ENCODE data around the gene BCL7C.
"Not testable (repeated sequence)": the region's sequence is repeated elsewhere in the genome, so short reads cannot be mapped to it uniquely, and the experiment has no call there.

BCL7C gene

GRCh38 chr16:30875871-30876801, 17.7 kb downstream of the BCL7C start:
- Histone ChIP-seq H3K27ac (ENCODE audit: low read length) (peak overlapping the region; percentile 96), H3K4me1 (ENCODE audit: control insufficient read depth in 1 of 2, insufficient read depth in 2 of 2, low read length in 2 of 2) (peaks cover 11 to 25% of the 10 kb centered on the region in 2 donors), H3K4me3 (ENCODE audit: low read depth in 1 of 2, low read length in 2 of 2) (peak overlapping the region; percentile 91 to 98), H3K9me3 (ENCODE audit: control insufficient read depth in 1 of 2, low read length in 2 of 2) (no peaks in the 10 kb centered on the region), H3K36me3 (ENCODE audit: control insufficient read depth in 1 of 2, insufficient read depth in 2 of 2, low read length in 2 of 2) (peaks cover 7 to 10% of the 10 kb centered on the region in 2 donors), H3K27me3 (ENCODE audit: low read depth, low read length) (no peaks in the 10 kb centered on the region)

GRCh38 chr16:30874821-30875717, 18.8 kb downstream of the BCL7C start:
- Histone ChIP-seq H3K36me3 (ENCODE audit: control insufficient read depth in 1 of 2, insufficient read depth in 2 of 2, low read length in 2 of 2) (peaks cover 7 to 9% of the 10 kb centered on the region in 2 donors), H3K27ac (ENCODE audit: low read length) (peak overlapping the region; percentile 96), H3K4me1 (ENCODE audit: control insufficient read depth in 1 of 2, insufficient read depth in 2 of 2, low read length in 2 of 2) (peaks cover 11 to 25% of the 10 kb centered on the region in 2 donors), H3K27me3 (ENCODE audit: low read depth, low read length) (no peaks in the 10 kb centered on the region), H3K9me3 (ENCODE audit: control insufficient read depth in 1 of 2, low read length in 2 of 2) (no peaks in the 10 kb centered on the region), H3K4me3 (ENCODE audit: low read depth in 1 of 2, low read length in 2 of 2) (peak overlapping the region; percentile 91 to 98)

GRCh38 chr16:30874244-30874820, 19.5 kb downstream of the BCL7C start:
- Histone ChIP-seq H3K27me3 (ENCODE audit: low read depth, low read length) (no peaks in the 10 kb centered on the region), H3K27ac (ENCODE audit: low read length) (peak overlapping the region; percentile 83), H3K4me3 (ENCODE audit: low read depth in 1 of 2, low read length in 2 of 2) (peak overlapping the region; percentile 91 to 98), H3K36me3 (ENCODE audit: control insufficient read depth in 1 of 2, insufficient read depth in 2 of 2, low read length in 2 of 2) (peaks cover 6 to 7% of the 10 kb centered on the region in 2 donors), H3K9me3 (ENCODE audit: control insufficient read depth in 1 of 2, low read length in 2 of 2) (no peaks in the 10 kb centered on the region), H3K4me1 (ENCODE audit: control insufficient read depth in 1 of 2, insufficient read depth in 2 of 2, low read length in 2 of 2) (peaks cover 11 to 25% of the 10 kb centered on the region in 2 donors)

- H3K4me1 ChIP-seq (ENCODE audit: control insufficient read depth in 1 of 2, insufficient read depth in 2 of 2, low read length in 2 of 2): peaks cover under 1 to 12% of the 10 kb centered on the region in 2 donors
- no peak overlapping the region for H3K4me3 ChIP-seq (ENCODE audit: low read depth in 1 of 2, low read length in 2 of 2)
- H3K36me3 ChIP-seq (ENCODE audit: control insufficient read depth in 1 of 2, insufficient read depth in 2 of 2, low read length in 2 of 2): no peaks in the 10 kb centered on the region
- no peak overlapping the region for H3K27ac ChIP-seq (ENCODE audit: low read length)
- H3K9me3 ChIP-seq (ENCODE audit: control insufficient read depth in 1 of 2, low read length in 2 of 2): no peaks in the 10 kb centered on the region
- H3K27me3 ChIP-seq (ENCODE audit: low read depth, low read length): no peaks in the 10 kb centered on the region
These were observed 23.0 kb downstream of the BCL7C start for GRCh38 chr16:30870904-30871303.

- H3K4me3 ChIP-seq (ENCODE audit: low read depth in 1 of 2, low read length in 2 of 2): no peak overlapping the region
- H3K27me3 ChIP-seq (ENCODE audit: low read depth, low read length): no peaks in the 10 kb centered on the region
- H3K36me3 ChIP-seq (ENCODE audit: control insufficient read depth in 1 of 2, insufficient read depth in 2 of 2, low read length in 2 of 2): no peaks in the 10 kb centered on the region
- H3K27ac ChIP-seq (ENCODE audit: low read length): no peak overlapping the region
- H3K9me3 ChIP-seq (ENCODE audit: control insufficient read depth in 1 of 2, low read length in 2 of 2): no peaks in the 10 kb centered on the region
- H3K4me1 ChIP-seq (ENCODE audit: control insufficient read depth in 1 of 2, insufficient read depth in 2 of 2, low read length in 2 of 2): no peaks in the 10 kb centered on the region
These were observed 26.1 kb downstream of the BCL7C start for GRCh38 chr16:30867747-30868146.

GRCh38 chr16:30866031-30866430, 27.8 kb downstream of the BCL7C start:
- H3K36me3 ChIP-seq (ENCODE audit: control insufficient read depth in 1 of 2, insufficient read depth in 2 of 2, low read length in 2 of 2): no peaks in the 10 kb centered on the region
- H3K4me1 ChIP-seq (ENCODE audit: control insufficient read depth in 1 of 2, insufficient read depth in 2 of 2, low read length in 2 of 2): no peaks in the 10 kb centered on the region
- H3K27ac ChIP-seq (ENCODE audit: low read length): no peak overlapping the region
- no peaks in the 10 kb centered on the region for H3K9me3 ChIP-seq (ENCODE audit: control insufficient read depth in 1 of 2, low read length in 2 of 2)
- H3K4me3 ChIP-seq (ENCODE audit: low read depth in 1 of 2, low read length in 2 of 2): no peak overlapping the region
- H3K27me3 ChIP-seq (ENCODE audit: low read depth, low read length): no peaks in the 10 kb centered on the region

- not testable (repeated sequence) for H3K4me3 ChIP-seq (ENCODE audit: low read depth in 1 of 2, low read length in 2 of 2); H3K9me3 ChIP-seq (ENCODE audit: control insufficient read depth in 1 of 2, low read length in 2 of 2); H3K4me1 ChIP-seq (ENCODE audit: control insufficient read depth in 1 of 2, insufficient read depth in 2 of 2, low read length in 2 of 2); H3K36me3 ChIP-seq (ENCODE audit: control insufficient read depth in 1 of 2, insufficient read depth in 2 of 2, low read length in 2 of 2); H3K27ac ChIP-seq (ENCODE audit: low read length); H3K27me3 ChIP-seq (ENCODE audit: low read depth, low read length)
These were observed 30.7 kb downstream of the BCL7C start for GRCh38 chr16:30863178-30863577.

- not testable (repeated sequence) for H3K27ac ChIP-seq (ENCODE audit: low read length); H3K27me3 ChIP-seq (ENCODE audit: low read depth, low read length); H3K36me3 ChIP-seq (ENCODE audit: control insufficient read depth in 1 of 2, insufficient read depth in 2 of 2, low read length in 2 of 2); H3K4me3 ChIP-seq (ENCODE audit: low read depth in 1 of 2, low read length in 2 of 2); H3K4me1 ChIP-seq (ENCODE audit: control insufficient read depth in 1 of 2, insufficient read depth in 2 of 2, low read length in 2 of 2); H3K9me3 ChIP-seq (ENCODE audit: control insufficient read depth in 1 of 2, low read length in 2 of 2)
These were observed 33.1 kb downstream of the BCL7C start for GRCh38 chr16:30860729-30861128.

GRCh38 chr16:30858829-30859423, 35.0 kb downstream of the BCL7C start:
- no peak overlapping the region for H3K4me3 ChIP-seq (ENCODE audit: low read depth in 1 of 2, low read length in 2 of 2)

GRCh38 chr16:30858111-30858495, 35.8 kb downstream of the BCL7C start:
- H3K9me3 ChIP-seq (ENCODE audit: control insufficient read depth in 1 of 2, low read length in 2 of 2): no peaks in the 10 kb centered on the region
- no peak overlapping the region for H3K4me3 ChIP-seq (ENCODE audit: low read depth in 1 of 2, low read length in 2 of 2)
- no peak overlapping the region for H3K27ac ChIP-seq (ENCODE audit: low read length)
- H3K27me3 ChIP-seq (ENCODE audit: low read depth, low read length): no peaks in the 10 kb centered on the region
- no peaks in the 10 kb centered on the region for H3K36me3 ChIP-seq (ENCODE audit: control insufficient read depth in 1 of 2, insufficient read depth in 2 of 2, low read length in 2 of 2)
- no peaks in the 10 kb centered on the region for H3K4me1 ChIP-seq (ENCODE audit: control insufficient read depth in 1 of 2, insufficient read depth in 2 of 2, low read length in 2 of 2)

More at GRCh38 chr16:30858829-30859423, 35.0 kb downstream of the BCL7C start:
- no peaks in the 10 kb centered on the region for H3K27me3 ChIP-seq (ENCODE audit: low read depth, low read length)
- no peak overlapping the region for H3K27ac ChIP-seq (ENCODE audit: low read length)
- no peaks in the 10 kb centered on the region for H3K36me3 ChIP-seq (ENCODE audit: control insufficient read depth in 1 of 2, insufficient read depth in 2 of 2, low read length in 2 of 2)
- H3K9me3 ChIP-seq (ENCODE audit: control insufficient read depth in 1 of 2, low read length in 2 of 2): no peaks in the 10 kb centered on the region
- H3K4me1 ChIP-seq (ENCODE audit: control insufficient read depth in 1 of 2, insufficient read depth in 2 of 2, low read length in 2 of 2): no peaks in the 10 kb centered on the region

GRCh38 chr16:30853758-30854157, 40.1 kb downstream of the BCL7C start:
- Histone ChIP-seq H3K4me3 (ENCODE audit: low read depth in 1 of 2, low read length in 2 of 2) (no peak overlapping the region), H3K9me3 (ENCODE audit: control insufficient read depth in 1 of 2, low read length in 2 of 2) (no peaks in the 10 kb centered on the region), H3K36me3 (ENCODE audit: control insufficient read depth in 1 of 2, insufficient read depth in 2 of 2, low read length in 2 of 2) (no peaks in the 10 kb centered on the region), H3K27ac (ENCODE audit: low read length) (no peak overlapping the region), H3K4me1 (ENCODE audit: control insufficient read depth in 1 of 2, insufficient read depth in 2 of 2, low read length in 2 of 2) (no peaks in the 10 kb centered on the region), H3K27me3 (ENCODE audit: low read depth, low read length) (no peaks in the 10 kb centered on the region)
